Stomach (tissue), 9 donors: ENCODE results near the gene GPR75. TPM values are rescaled to one million over a fixed set of nuclear protein-coding genes. Genes with fewer than 3 reads are reported as not detected.

ENCODE experiments used
- DNase-seq, 2 donors: peaks; one replicate each; pipeline versions ENCODE4 v3.0.0 to v3.0.0-alpha.2; 2013 to 2019
- H3K27ac ChIP-seq, 5 donors: fragments of 200-600 bp in 4 of 5; sonication (generic) in 4 of 5; one replicate each; pipeline ENCODE4 v1.5.1; 2013 to 2019; ENCODE audit warnings: mild to moderate bottlenecking in 1 of 5, moderate library complexity in 1 of 5
- H3K27me3 ChIP-seq, 3 donors: fragments of 200-600 bp; sonication (generic); one replicate each; pipeline ENCODE4 v1.5.1; 2017 to 2019; ENCODE audit warnings: mixed run types in 1 of 3
- H3K36me3 ChIP-seq, 4 donors: fragments of 200-600 bp; sonication (generic); 1 replicate in 3 of 4; 2 replicates in 1 of 4; pipeline ENCODE4 v1.5.1; 2016 to 2019
- H3K4me1 ChIP-seq, 4 donors: fragments of 200-600 bp; sonication (generic); one replicate each; pipeline ENCODE4 v1.5.1; 2016 to 2019
- H3K4me3 ChIP-seq, 4 donors: fragments of 200-600 bp; sonication (generic) in 3 of 4; one replicate each; pipeline ENCODE4 v1.5.1; 2016 to 2019; ENCODE audit warnings: mild to moderate bottlenecking in 1 of 4
- H3K9me3 ChIP-seq, 4 donors: fragments of 200-600 bp; sonication (generic); one replicate each; pipeline ENCODE4 v1.5.1; 2016 to 2019
- CTCF ChIP-seq, 7 experiments: fragments of 450-650 bp in 4 of 7; fragments of 200-600 bp in 3 of 7; sonication (generic) in 3 of 7; IDR thresholded peaks; one replicate each; pipeline ENCODE4 v1.5.1; 2016 to 2019; ENCODE audit warnings: antibody characterized with exemption in 7 of 7, control low read depth in 2 of 7, mild to moderate bottlenecking in 1 of 7
- EP300 ChIP-seq: sonication (generic); formaldehyde crosslinking; IDR thresholded peaks from one replicate; pipeline ENCODE4 v1.6.1; 2017; ENCODE audit warnings: antibody characterized with exemption
- POLR2A ChIP-seq, 4 donors: fragments of 450-650 bp; IDR thresholded peaks; one replicate each; pipeline ENCODE4 v1.6.1; 2016; ENCODE audit warnings: antibody characterized with exemption in 4 of 4, control low read depth in 2 of 4, mild to moderate bottlenecking in 1 of 4, moderate library complexity in 1 of 4
- POLR2AphosphoS5 ChIP-seq, 3 donors: sonication (generic); formaldehyde crosslinking; IDR thresholded peaks; one replicate each; pipeline ENCODE4 v1.6.1; 2016; ENCODE audit warnings: antibody characterized with exemption in 3 of 3
- WGBS, 5 donors: extraction: QIAGEN DNeasy Blood & Tissue Kit in 3 of 5; methylation state at CpG; one replicate each; pipeline versions ENCODE4 v1.1.5 to v1.1.7; 2013 to 2018; 5-methylcytosine and 5-hydroxymethylcytosine counted together
- intact Hi-C: fragments of 100-400 bp; cut with DNase I; formaldehyde crosslinking; loops from one replicate; pipeline ENCODE4 v1.15.1; 2023; ENCODE audit warnings: low total_unique reads
- polyA plus RNA-seq, 3 donors: library from polyadenylated mRNA; stranded (reverse); fragments of 200-250 nt; gene quantifications; one replicate each; pipeline ENCODE4 v1.2.3, GENCODE V29; 2013
- total RNA-seq, 5 donors: library from RNA; depleted of rRNA; stranded (reverse); fragments of >200 nt; gene quantifications; one replicate each; pipeline versions ENCODE4 v1.1.0 to v1.2.3, GENCODE V29; 2014 to 2016
- donor health status: healthy with polysubstance abuse.
- donor health status: Bipolar disorder and iron deficiency.
- donor health status: healthy.

The GPR75 gene
- total and polyA plus RNA-seq, 8 donors: 0.15 to 9.4 (median 3.4) TPM; not detected in 2

- DNase-seq: no peak
- no peak overlapping the region for H3K4me3 ChIP-seq
- no peaks in the 10 kb centered on the region for H3K27me3 ChIP-seq
- peaks cover 32 to 100% (median 96%) of the 10 kb centered on the region in 4 donors for H3K36me3 ChIP-seq
- intact Hi-C loops: no loop called here
- no peak overlapping the region for H3K27ac ChIP-seq
- TF ChIP-seq CTCF (IDR thresholded peaks at IDR 0.05) (no peak), POLR2AphosphoS5 (IDR thresholded peaks at IDR 0.05) (no peak), POLR2A (IDR thresholded peaks at IDR 0.05) (no peak), EP300 (no peak)
- H3K9me3 ChIP-seq: no peaks in the 10 kb centered on the region
- H3K4me1 ChIP-seq: no peaks in the 10 kb centered on the region
These were observed 22.2 kb upstream of the GPR75 start for GRCh38 chr2:53881986-53882385.

- intact Hi-C loops: no loop called here
- no peaks in the 10 kb centered on the region for H3K4me1 ChIP-seq
- TF ChIP-seq CTCF (IDR thresholded peaks at IDR 0.05) (no peak), POLR2A (IDR thresholded peaks at IDR 0.05) (no peak), EP300 (no peak), POLR2AphosphoS5 (IDR thresholded peaks at IDR 0.05) (no peak)
- WGBS, 5 donors: 81 to 99% (median 96%) methylated on average over 2 of the region's 2 CpGs
- peaks cover 27 to 100% (median 92%) of the 10 kb centered on the region in 4 donors for H3K36me3 ChIP-seq
- no peak for DNase-seq
- H3K27ac ChIP-seq: no peak overlapping the region
- H3K4me3 ChIP-seq: no peak overlapping the region
- no peaks in the 10 kb centered on the region for H3K27me3 ChIP-seq
- H3K9me3 ChIP-seq: no peaks in the 10 kb centered on the region
These were observed 21.6 kb upstream of the GPR75 start for GRCh38 chr2:53881360-53881759.

GRCh38 chr2:53880756-53881155 is 21.0 kb upstream of the GPR75 start:
- 83 to 93% (median 87%) methylated on average over 3 of the region's 3 CpGs for WGBS, 5 donors
- Histone ChIP-seq H3K36me3 (peaks cover 21 to 100% (median 88%) of the 10 kb centered on the region in 4 donors), H3K27ac (no peak overlapping the region), H3K4me1 (no peaks in the 10 kb centered on the region), H3K9me3 (no peaks in the 10 kb centered on the region), H3K27me3 (no peaks in the 10 kb centered on the region), H3K4me3 (no peak overlapping the region)
- TF ChIP-seq POLR2AphosphoS5 (IDR thresholded peaks at IDR 0.05) (no peak), EP300 (no peak), POLR2A (IDR thresholded peaks at IDR 0.05) (no peak), CTCF (IDR thresholded peaks at IDR 0.05) (no peak)
- intact Hi-C loops: no loop called here
- DNase-seq: no peak

- 91 to 98% (median 94%) methylated on average over 2 of the region's 2 CpGs for WGBS, 5 donors
- TF ChIP-seq POLR2A (IDR thresholded peaks at IDR 0.05) (no peak), POLR2AphosphoS5 (IDR thresholded peaks at IDR 0.05) (no peak), CTCF (IDR thresholded peaks at IDR 0.05) (no peak), EP300 (no peak)
- H3K4me1 ChIP-seq: no peaks in the 10 kb centered on the region
- no peak for DNase-seq
- no peak overlapping the region for H3K27ac ChIP-seq
- intact Hi-C loops: no loop called here
- no peaks in the 10 kb centered on the region for H3K27me3 ChIP-seq
- H3K36me3 ChIP-seq: peaks cover 7 to 97% (median 87%) of the 10 kb centered on the region in 4 donors
- no peaks in the 10 kb centered on the region for H3K9me3 ChIP-seq
- H3K4me3 ChIP-seq: no peak overlapping the region
These were observed 17.8 kb upstream of the GPR75 start for GRCh38 chr2:53877556-53877955.
